ENCODE measurements around the gene AGFG1. TPM values are rescaled to one million over a fixed set of nuclear protein-coding genes. Genes with fewer than 3 reads are reported as not detected.

Gene AGFG1
- total RNA-seq (2014; rRNA removed; shearing (Covaris generic)), result 37.8 and 54.9 TPM in 2 replicates

- in situ Hi-C loops (cut with HindIII; ENCODE audit: low sequenced_read_pairs), result no loop called here
- DNase-seq (ENCODE audit: low spot score), result peak; percentile 80
These were observed at the start of gene AGFG1 for GRCh38 chr2:227471924-227472264. AGFG1 (plus strand) TSS chr2:227472156; CDS start chr2:227472422, 266 bp downstream.

- in situ Hi-C loops (cut with HindIII; ENCODE audit: low sequenced_read_pairs), result no loop called here
- no peak for DNase-seq (ENCODE audit: low spot score)
These were observed 48.1 kb upstream of the AGFG1 start for GRCh38 chr2:227423656-227424499.

GRCh38 chr2:227428731-227429285 is 43.1 kb upstream of the AGFG1 start:
- in situ Hi-C loops (cut with HindIII; ENCODE audit: low sequenced_read_pairs), result no loop called here
- no peak for DNase-seq (ENCODE audit: low spot score)

GRCh38 chr2:227430639-227431038 is 41.3 kb upstream of the AGFG1 start:
- DNase-seq (ENCODE audit: low spot score), result no peak
- in situ Hi-C loops (cut with HindIII; ENCODE audit: low sequenced_read_pairs), result no loop called here

- DNase-seq (ENCODE audit: low spot score), result no peak
- in situ Hi-C loops (cut with HindIII; ENCODE audit: low sequenced_read_pairs), result no loop called here
These were observed 38.8 kb upstream of the AGFG1 start for GRCh38 chr2:227433171-227433570.

- in situ Hi-C loops (cut with HindIII; ENCODE audit: low sequenced_read_pairs), result no loop called here
- DNase-seq (ENCODE audit: low spot score), result no peak
These were observed 35.4 kb upstream of the AGFG1 start for GRCh38 chr2:227436436-227437174.

- no peak for DNase-seq (ENCODE audit: low spot score)
- in situ Hi-C loops (cut with HindIII; ENCODE audit: low sequenced_read_pairs), result no loop called here
These were observed 32.7 kb upstream of the AGFG1 start for GRCh38 chr2:227439214-227439613.

GRCh38 chr2:227442639-227443038 is 29.3 kb upstream of the AGFG1 start:
- in situ Hi-C loops (cut with HindIII; ENCODE audit: low sequenced_read_pairs), result no loop called here
- DNase-seq (ENCODE audit: low spot score), result no peak

- in situ Hi-C loops (cut with HindIII; ENCODE audit: low sequenced_read_pairs), result no loop called here
- DNase-seq (ENCODE audit: low spot score), result no peak
These were observed 27.9 kb upstream of the AGFG1 start for GRCh38 chr2:227443889-227444568.

GRCh38 chr2:227447606-227448005 is 24.4 kb upstream of the AGFG1 start:
- in situ Hi-C loops (cut with HindIII; ENCODE audit: low sequenced_read_pairs), result no loop called here
- no peak for DNase-seq (ENCODE audit: low spot score)

- in situ Hi-C loops (cut with HindIII; ENCODE audit: low sequenced_read_pairs), result no loop called here
- DNase-seq (ENCODE audit: low spot score), result no peak
These were observed 21.6 kb upstream of the AGFG1 start for GRCh38 chr2:227450311-227450841.

GRCh38 chr2:227450926-227451654 is 20.9 kb upstream of the AGFG1 start:
- in situ Hi-C loops (cut with HindIII; ENCODE audit: low sequenced_read_pairs), result no loop called here
- no peak for DNase-seq (ENCODE audit: low spot score)

GRCh38 chr2:227451655-227451992 is 20.3 kb upstream of the AGFG1 start:
- DNase-seq (ENCODE audit: low spot score), result no peak
- in situ Hi-C loops (cut with HindIII; ENCODE audit: low sequenced_read_pairs), result no loop called here

- DNase-seq (ENCODE audit: low spot score), result no peak
- in situ Hi-C loops (cut with HindIII; ENCODE audit: low sequenced_read_pairs), result no loop called here
These were observed 18.1 kb upstream of the AGFG1 start for GRCh38 chr2:227453810-227454209.

GRCh38 chr2:227454323-227454860 is 17.6 kb upstream of the AGFG1 start:
- no peak for DNase-seq (ENCODE audit: low spot score)
- in situ Hi-C loops (cut with HindIII; ENCODE audit: low sequenced_read_pairs), result no loop called here

GRCh38 chr2:227455200-227455599 is 16.8 kb upstream of the AGFG1 start:
- in situ Hi-C loops (cut with HindIII; ENCODE audit: low sequenced_read_pairs), result no loop called here
- DNase-seq (ENCODE audit: low spot score), result no peak

GRCh38 chr2:227456102-227456501 is 15.9 kb upstream of the AGFG1 start:
- DNase-seq (ENCODE audit: low spot score), result no peak
- in situ Hi-C loops (cut with HindIII; ENCODE audit: low sequenced_read_pairs), result no loop called here

GRCh38 chr2:227456772-227457171 is 15.2 kb upstream of the AGFG1 start:
- in situ Hi-C loops (cut with HindIII; ENCODE audit: low sequenced_read_pairs), result no loop called here
- no peak for DNase-seq (ENCODE audit: low spot score)

- no peak for DNase-seq (ENCODE audit: low spot score)
- in situ Hi-C loops (cut with HindIII; ENCODE audit: low sequenced_read_pairs), result no loop called here
These were observed 11.9 kb upstream of the AGFG1 start for GRCh38 chr2:227460070-227460485.

Data from G401 (cell line).